ENCODE measurements around the gene ERMP1. TPM values are rescaled to one million over a fixed set of nuclear protein-coding genes. Genes with fewer than 3 reads are reported as not detected.

ERMP1 gene
- total and polyA plus RNA-seq, 10 of the 15 experiments (the other 5 are each of a cell fraction or from before 2014, with no cell fraction given) = 2.4 to 42.1 (median 8.1) TPM

DNA sequence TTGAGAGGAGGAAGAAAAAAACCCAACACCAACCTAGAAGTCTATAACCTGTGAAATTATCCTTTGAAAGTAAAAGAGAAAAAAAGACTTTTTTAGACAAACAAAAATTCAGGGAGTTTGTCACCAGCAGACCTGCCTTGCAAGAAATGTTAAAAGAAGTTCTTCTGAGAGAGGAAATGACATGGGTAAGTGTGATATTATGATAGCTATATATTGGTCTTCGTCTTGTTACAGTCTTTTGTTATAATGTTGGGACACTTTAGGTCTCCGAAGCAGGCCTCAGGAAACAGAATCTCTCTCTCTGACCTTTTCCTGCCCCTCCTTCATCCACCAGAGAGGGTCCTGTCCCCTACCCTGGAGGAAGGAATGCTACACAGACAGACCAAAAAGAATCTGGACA lies 41.1 kb upstream of the ERMP1 start:
- 45% methylated on average over 2 of the region's 2 CpGs for WGBS (ENCODE audit: insufficient coverage, insufficient replicate concordance, low lambda C conversion rate, missing lambda C conversion rate)
- in situ Hi-C loops (cut with MboI) (no loop called here), intact Hi-C loops (cut with micrococcal nuclease; ENCODE audit: unreplicated experiment) (no loop called here)
- Histone ChIP-seq H3K27me3 (replicated peaks in 1 of 2; ENCODE audit: control insufficient read depth in 2 of 2, insufficient read depth in 2 of 2, low read length in 1 of 2) (no peaks in the 10 kb centered on the region), H2AFZ (ENCODE audit: control insufficient read depth, low read depth, low read length) (no peak overlapping the region), H3K9me3 (replicated peaks; ENCODE audit: control insufficient read depth, insufficient read depth, low read length) (no peaks in the 10 kb centered on the region), H3K27ac (ENCODE audit: control insufficient read depth, insufficient read depth) (no peak overlapping the region), H4K20me1 (ENCODE audit: control insufficient read depth, insufficient read depth) (no peaks in the 10 kb centered on the region), H3K36me3 (ENCODE audit: control insufficient read depth in 2 of 2, insufficient read depth in 2 of 2, low read length in 1 of 2) (no peaks in the 10 kb centered on the region), H3K9ac (ENCODE audit: control insufficient read depth, insufficient read depth, low read length) (no peak overlapping the region), H3K4me2 (ENCODE audit: control insufficient read depth, insufficient read depth) (no peak overlapping the region), H3K4me1 (ENCODE audit: control insufficient read depth, insufficient read depth, low read length) (peaks cover 5% of the 10 kb centered on the region; the same call in 1 of the 2 replicates), H3K4me3 (no peak overlapping the region), H3K79me2 (ENCODE audit: control insufficient read depth, insufficient read depth, low read length) (no peaks in the 10 kb centered on the region)
- ChIA-PET RAD21 (ENCODE audit: unreplicated experiment) (interaction anchor here (0.6 to 1.3 kb wide), 3 partner anchors 13 to 794 kb away, joined by 3 to 5 read pairs (median 3); no protein-coding TSS in a partner anchor), CTCF (interaction anchor here (0.7 to 2.6 kb wide), 5 partner anchors 11 to 176 kb away, joined by 3 to 12 read pairs (median 4); no protein-coding TSS in a partner anchor), SMC1A (ENCODE audit: uncharacterized antibody, unreplicated experiment) (interaction anchor here (1.0 to 1.8 kb wide), 4 partner anchors 9 to 23 kb away, joined by 3 to 6 read pairs (median 4); no protein-coding TSS in a partner anchor), POLR2A (no interaction called here)
- TF ChIP-seq FOXM1 (IDR thresholded peaks at IDR 0.05; ENCODE audit: low read depth, low read length) (no peak), BRCA1 (IDR thresholded peaks at IDR 0.05; ENCODE audit: low read depth, low read length) (no peak), SUZ12 (IDR thresholded peaks at IDR 0.05; ENCODE audit: unreplicated experiment) (no peak), SP1 (IDR thresholded peaks at IDR 0.05; ENCODE audit: low read depth, low read length) (no peak), SIN3A (IDR thresholded peaks at IDR 0.05; ENCODE audit: low read depth, low read length) (no peak)
- TF ChIP-seq, protein P1, sequence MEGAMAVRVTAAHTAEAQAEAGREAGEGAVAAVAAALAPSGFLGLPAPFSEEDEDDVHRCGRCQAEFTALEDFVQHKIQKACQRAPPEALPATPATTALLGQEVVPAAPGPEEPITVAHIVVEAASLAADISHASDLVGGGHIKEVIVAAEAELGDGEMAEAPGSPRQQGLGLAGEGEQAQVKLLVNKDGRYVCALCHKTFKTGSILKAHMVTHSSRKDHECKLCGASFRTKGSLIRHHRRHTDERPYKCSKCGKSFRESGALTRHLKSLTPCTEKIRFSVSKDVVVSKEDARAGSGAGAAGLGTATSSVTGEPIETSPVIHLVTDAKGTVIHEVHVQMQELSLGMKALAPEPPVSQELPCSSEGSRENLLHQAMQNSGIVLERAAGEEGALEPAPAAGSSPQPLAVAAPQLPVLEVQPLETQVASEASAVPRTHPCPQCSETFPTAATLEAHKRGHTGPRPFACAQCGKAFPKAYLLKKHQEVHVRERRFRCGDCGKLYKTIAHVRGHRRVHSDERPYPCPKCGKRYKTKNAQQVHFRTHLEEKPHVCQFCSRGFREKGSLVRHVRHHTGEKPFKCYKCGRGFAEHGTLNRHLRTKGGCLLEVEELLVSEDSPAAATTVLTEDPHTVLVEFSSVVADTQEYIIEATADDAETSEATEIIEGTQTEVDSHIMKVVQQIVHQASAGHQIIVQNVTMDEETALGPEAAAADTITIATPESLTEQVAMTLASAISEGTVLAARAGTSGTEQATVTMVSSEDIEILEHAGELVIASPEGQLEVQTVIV (IDR thresholded peaks at IDR 0.05; ENCODE audit: borderline replicate concordance, partially characterized antibody) = no peak
- TF ChIP-seq, protein P2, sequence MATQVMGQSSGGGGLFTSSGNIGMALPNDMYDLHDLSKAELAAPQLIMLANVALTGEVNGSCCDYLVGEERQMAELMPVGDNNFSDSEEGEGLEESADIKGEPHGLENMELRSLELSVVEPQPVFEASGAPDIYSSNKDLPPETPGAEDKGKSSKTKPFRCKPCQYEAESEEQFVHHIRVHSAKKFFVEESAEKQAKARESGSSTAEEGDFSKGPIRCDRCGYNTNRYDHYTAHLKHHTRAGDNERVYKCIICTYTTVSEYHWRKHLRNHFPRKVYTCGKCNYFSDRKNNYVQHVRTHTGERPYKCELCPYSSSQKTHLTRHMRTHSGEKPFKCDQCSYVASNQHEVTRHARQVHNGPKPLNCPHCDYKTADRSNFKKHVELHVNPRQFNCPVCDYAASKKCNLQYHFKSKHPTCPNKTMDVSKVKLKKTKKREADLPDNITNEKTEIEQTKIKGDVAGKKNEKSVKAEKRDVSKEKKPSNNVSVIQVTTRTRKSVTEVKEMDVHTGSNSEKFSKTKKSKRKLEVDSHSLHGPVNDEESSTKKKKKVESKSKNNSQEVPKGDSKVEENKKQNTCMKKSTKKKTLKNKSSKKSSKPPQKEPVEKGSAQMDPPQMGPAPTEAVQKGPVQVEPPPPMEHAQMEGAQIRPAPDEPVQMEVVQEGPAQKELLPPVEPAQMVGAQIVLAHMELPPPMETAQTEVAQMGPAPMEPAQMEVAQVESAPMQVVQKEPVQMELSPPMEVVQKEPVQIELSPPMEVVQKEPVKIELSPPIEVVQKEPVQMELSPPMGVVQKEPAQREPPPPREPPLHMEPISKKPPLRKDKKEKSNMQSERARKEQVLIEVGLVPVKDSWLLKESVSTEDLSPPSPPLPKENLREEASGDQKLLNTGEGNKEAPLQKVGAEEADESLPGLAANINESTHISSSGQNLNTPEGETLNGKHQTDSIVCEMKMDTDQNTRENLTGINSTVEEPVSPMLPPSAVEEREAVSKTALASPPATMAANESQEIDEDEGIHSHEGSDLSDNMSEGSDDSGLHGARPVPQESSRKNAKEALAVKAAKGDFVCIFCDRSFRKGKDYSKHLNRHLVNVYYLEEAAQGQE (IDR thresholded peaks at IDR 0.05; ENCODE audit: low read depth, low read length) = no peak
- FAIRE-seq (no peak), DNase-seq (ENCODE audit: low read depth, low spot score) (no peak), ATAC-seq (no peak)
- BruUV-seq (replicated peaks) = no TSS peak

All from GM12878 (cell line).